ENCODE results near the gene PDLIM1. TPM values are rescaled to one million over a fixed set of nuclear protein-coding genes. Genes with fewer than 3 reads are reported as not detected.

PDLIM1 gene
- total and polyA plus RNA-seq, 2 of the 13 experiments (the other 11 are each of a cell fraction or from before 2014, with no cell fraction given) = 119 to 123 TPM

DNA sequence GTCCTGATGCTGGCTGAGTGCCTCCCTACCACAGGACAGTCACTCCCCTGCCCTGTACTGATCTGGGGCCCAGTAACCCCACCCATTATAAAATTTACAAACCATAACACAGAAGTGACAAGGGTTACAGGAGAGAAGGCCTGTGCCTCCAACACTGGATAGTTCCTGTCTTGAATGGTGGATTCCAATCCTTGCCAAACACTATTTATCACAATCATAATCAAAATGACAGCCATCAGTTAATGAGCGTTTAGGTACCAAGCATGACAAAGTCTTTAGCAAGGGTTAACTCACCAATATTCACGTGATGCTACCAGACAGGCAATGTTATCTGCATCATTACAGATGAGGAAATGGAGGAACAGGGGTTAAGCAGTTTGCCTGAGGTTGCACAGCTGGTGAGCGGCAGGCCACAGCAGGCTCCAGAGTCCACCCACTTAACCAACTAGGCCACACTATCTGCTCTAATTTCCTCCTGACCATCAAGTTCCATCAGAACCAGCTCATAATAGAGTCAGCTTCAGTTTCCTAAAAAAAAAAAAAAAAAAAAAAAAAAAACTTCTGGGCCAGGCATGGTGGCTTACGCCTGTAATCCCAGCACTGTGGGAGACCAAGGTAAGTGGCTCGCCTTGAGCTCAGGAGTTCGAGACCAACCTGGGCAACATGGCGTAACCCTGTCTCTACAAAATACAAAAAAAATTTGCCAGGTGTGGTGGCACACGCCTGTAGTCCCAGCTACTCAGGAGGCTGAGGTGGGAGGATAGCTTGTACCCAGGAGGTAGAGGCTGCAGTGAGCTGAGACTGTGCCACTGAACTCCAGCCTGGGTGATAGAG is 14.2 kb downstream of the PDLIM1 start (continued):
- TF ChIP-seq ZFX (CRISPR knock-in tag; IDR thresholded peaks at IDR 0.05; ENCODE audit: low read depth) = 0 out of 2 replicates have a peak, but pooled peaks have one; percentile 19
- no peak for TF ChIP-seq ELF1 (CRISPR knock-in tag; IDR thresholded peaks at IDR 0.05)
- TF ChIP-seq ZNF652 (CRISPR knock-in tag; IDR thresholded peaks at IDR 0.05; ENCODE audit: borderline replicate concordance, low read depth) = peak; percentile 55; the same call in 1 of the 2 replicates
- TF ChIP-seq ZNF75D (CRISPR knock-in tag; IDR thresholded peaks at IDR 0.05; ENCODE audit: borderline replicate concordance) = no peak

GRCh38 chr10:95275726-95276366 is 15.0 kb downstream of the PDLIM1 start:
- ATAC-seq (no peak), DNase-seq (ENCODE audit: low spot score) (no peak), FAIRE-seq (no peak)
- WGBS (ENCODE audit: low lambda C conversion rate) = 100% methylated on average over 1 of the region's 1 CpG
- in situ Hi-C loops (cut with HindIII; ENCODE audit: extremely low pct_ligation_motif_present, low pct_unique_long_range_greater_than_20kb) (no loop called here), intact Hi-C loops (cut with micrococcal nuclease; ENCODE audit: unreplicated experiment) (no loop called here)
- no peaks in the 10 kb centered on the region for H3K27me3 ChIP-seq (ENCODE audit: control insufficient read depth in 1 of 2, insufficient read depth in 2 of 2, low read length in 2 of 2)
- peak overlapping the region; percentile 68 for H3K27ac ChIP-seq (ENCODE audit: extremely low read length, insufficient read depth, low read length)
- no peak overlapping the region for H3K9ac ChIP-seq (ENCODE audit: insufficient read depth, low read depth, low read length)
- 0 out of 2 replicates have a peak, but pooled peaks cover 12% of the 10 kb centered on the region for H4K20me1 ChIP-seq (ENCODE audit: insufficient read depth, low read length)
- H2AFZ ChIP-seq (ENCODE audit: low read length) = no peak overlapping the region
- no TSS peak for BruUV-seq (replicated peaks)
- POLR2A ChIA-PET = interaction anchor here (5.9 kb wide), 1 partner anchor 14 kb away, joined by 41 read pairs; the partner anchor contains the start of gene PDLIM1
- peaks cover 92% of the 10 kb centered on the region for H3K4me1 ChIP-seq (ENCODE audit: insufficient read depth, low read length)
- CTCF ChIA-PET (ENCODE audit: low intra/inter-chr PET ratio, low total read pairs) = no interaction called here
- no peak overlapping the region for H3K4me3 ChIP-seq (replicated peaks in 1 of 3; ENCODE audit: insufficient read depth in 1 of 3, low read depth in 2 of 3, low read length in 3 of 3)
- no peaks in the 10 kb centered on the region for H3K9me3 ChIP-seq (ENCODE audit: low read length)
- no peak overlapping the region for H3K4me2 ChIP-seq (ENCODE audit: low read depth, low read length)
- peaks cover 0 to 9% of the 10 kb centered on the region in 2 experiments; a peak in 2 of 5 replicates for H3K36me3 ChIP-seq (replicated peaks in 1 of 2; ENCODE audit: control insufficient read depth in 1 of 2, insufficient read depth in 2 of 2, low read length in 2 of 2)
- H3K79me2 ChIP-seq (ENCODE audit: insufficient read depth, low read length) = peaks cover 86% of the 10 kb centered on the region
- TF ChIP-seq GATAD2A (CRISPR knock-in tag; IDR thresholded peaks at IDR 0.05) (no peak), TOPORS (CRISPR knock-in tag; IDR thresholded peaks at IDR 0.05) (no peak), TGIF2 (CRISPR knock-in tag; IDR thresholded peaks at IDR 0.05) (no peak), ATRX (CRISPR knock-in tag; IDR thresholded peaks at IDR 0.05; ENCODE audit: borderline replicate concordance) (no peak), ELF4 (CRISPR knock-in tag; IDR thresholded peaks at IDR 0.05; ENCODE audit: borderline replicate concordance) (no peak), ZBTB26 (CRISPR knock-in tag; IDR thresholded peaks at IDR 0.05; ENCODE audit: borderline replicate concordance) (no peak)
- TF ChIP-seq, protein P1, sequence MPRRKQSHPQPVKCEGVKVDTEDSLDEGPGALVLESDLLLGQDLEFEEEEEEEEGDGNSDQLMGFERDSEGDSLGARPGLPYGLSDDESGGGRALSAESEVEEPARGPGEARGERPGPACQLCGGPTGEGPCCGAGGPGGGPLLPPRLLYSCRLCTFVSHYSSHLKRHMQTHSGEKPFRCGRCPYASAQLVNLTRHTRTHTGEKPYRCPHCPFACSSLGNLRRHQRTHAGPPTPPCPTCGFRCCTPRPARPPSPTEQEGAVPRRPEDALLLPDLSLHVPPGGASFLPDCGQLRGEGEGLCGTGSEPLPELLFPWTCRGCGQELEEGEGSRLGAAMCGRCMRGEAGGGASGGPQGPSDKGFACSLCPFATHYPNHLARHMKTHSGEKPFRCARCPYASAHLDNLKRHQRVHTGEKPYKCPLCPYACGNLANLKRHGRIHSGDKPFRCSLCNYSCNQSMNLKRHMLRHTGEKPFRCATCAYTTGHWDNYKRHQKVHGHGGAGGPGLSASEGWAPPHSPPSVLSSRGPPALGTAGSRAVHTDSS (CRISPR knock-in tag; conservative IDR thresholded peaks at IDR 0.05) = no peak
- TF ChIP-seq, protein P2, sequence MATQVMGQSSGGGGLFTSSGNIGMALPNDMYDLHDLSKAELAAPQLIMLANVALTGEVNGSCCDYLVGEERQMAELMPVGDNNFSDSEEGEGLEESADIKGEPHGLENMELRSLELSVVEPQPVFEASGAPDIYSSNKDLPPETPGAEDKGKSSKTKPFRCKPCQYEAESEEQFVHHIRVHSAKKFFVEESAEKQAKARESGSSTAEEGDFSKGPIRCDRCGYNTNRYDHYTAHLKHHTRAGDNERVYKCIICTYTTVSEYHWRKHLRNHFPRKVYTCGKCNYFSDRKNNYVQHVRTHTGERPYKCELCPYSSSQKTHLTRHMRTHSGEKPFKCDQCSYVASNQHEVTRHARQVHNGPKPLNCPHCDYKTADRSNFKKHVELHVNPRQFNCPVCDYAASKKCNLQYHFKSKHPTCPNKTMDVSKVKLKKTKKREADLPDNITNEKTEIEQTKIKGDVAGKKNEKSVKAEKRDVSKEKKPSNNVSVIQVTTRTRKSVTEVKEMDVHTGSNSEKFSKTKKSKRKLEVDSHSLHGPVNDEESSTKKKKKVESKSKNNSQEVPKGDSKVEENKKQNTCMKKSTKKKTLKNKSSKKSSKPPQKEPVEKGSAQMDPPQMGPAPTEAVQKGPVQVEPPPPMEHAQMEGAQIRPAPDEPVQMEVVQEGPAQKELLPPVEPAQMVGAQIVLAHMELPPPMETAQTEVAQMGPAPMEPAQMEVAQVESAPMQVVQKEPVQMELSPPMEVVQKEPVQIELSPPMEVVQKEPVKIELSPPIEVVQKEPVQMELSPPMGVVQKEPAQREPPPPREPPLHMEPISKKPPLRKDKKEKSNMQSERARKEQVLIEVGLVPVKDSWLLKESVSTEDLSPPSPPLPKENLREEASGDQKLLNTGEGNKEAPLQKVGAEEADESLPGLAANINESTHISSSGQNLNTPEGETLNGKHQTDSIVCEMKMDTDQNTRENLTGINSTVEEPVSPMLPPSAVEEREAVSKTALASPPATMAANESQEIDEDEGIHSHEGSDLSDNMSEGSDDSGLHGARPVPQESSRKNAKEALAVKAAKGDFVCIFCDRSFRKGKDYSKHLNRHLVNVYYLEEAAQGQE (IDR thresholded peaks at IDR 0.05; ENCODE audit: borderline replicate concordance in 1 of 2, low read depth in 1 of 2, low read length in 2 of 2) = no peak
